CD4-positive, alpha-beta T cell treated with Interleukin-4 for 4 hours (primary cell): ENCODE results near the gene SPATA16.
"Not testable (repeated sequence)": the region's sequence is repeated elsewhere in the genome, so short reads cannot be mapped to it uniquely, and the experiment has no call there.

Experiments used
- DNase-seq: peaks from one replicate; pipeline ENCODE4 v3.0.0-alpha.2; 2020

SPATA16 gene

GRCh38 chr3:172869368-172869771 lies 271.7 kb downstream of the SPATA16 start:
- no peak for DNase-seq

- DNase-seq, result no peak
These were observed 272.3 kb downstream of the SPATA16 start for GRCh38 chr3:172868582-172869200.

GRCh38 chr3:172866726-172867350 lies 274.2 kb downstream of the SPATA16 start:
- not testable (repeated sequence) for DNase-seq

GRCh38 chr3:172859041-172859440 lies 282.0 kb downstream of the SPATA16 start:
- DNase-seq, result no peak

- DNase-seq, result no peak
These were observed 284.0 kb downstream of the SPATA16 start for GRCh38 chr3:172856795-172857742.

GRCh38 chr3:172855037-172855436 lies 286.0 kb downstream of the SPATA16 start:
- DNase-seq, result no peak

GRCh38 chr3:172853921-172854666 lies 286.9 kb downstream of the SPATA16 start:
- DNase-seq, result no peak

- DNase-seq, result no peak
These were observed 288.0 kb downstream of the SPATA16 start for GRCh38 chr3:172853005-172853404.

- no peak for DNase-seq
These were observed 292.1 kb downstream of the SPATA16 start for GRCh38 chr3:172848910-172849309.

- no peak for DNase-seq
These were observed 293.7 kb downstream of the SPATA16 start for GRCh38 chr3:172847292-172847691.

GRCh38 chr3:172846706-172847105 lies 294.3 kb downstream of the SPATA16 start:
- DNase-seq, result no peak

- no peak for DNase-seq
These were observed 294.9 kb downstream of the SPATA16 start for GRCh38 chr3:172846103-172846561.

- no peak for DNase-seq
These were observed 296.6 kb downstream of the SPATA16 start for GRCh38 chr3:172844428-172844827.

- no peak for DNase-seq
These were observed 300.1 kb downstream of the SPATA16 start for GRCh38 chr3:172840913-172841312.

- DNase-seq, result no peak
These were observed 300.6 kb downstream of the SPATA16 start for GRCh38 chr3:172840463-172840862.

GRCh38 chr3:172839679-172840078 lies 301.4 kb downstream of the SPATA16 start:
- no peak for DNase-seq
